ENCODE results near the gene EID2B.

The EID2B gene

DNA sequence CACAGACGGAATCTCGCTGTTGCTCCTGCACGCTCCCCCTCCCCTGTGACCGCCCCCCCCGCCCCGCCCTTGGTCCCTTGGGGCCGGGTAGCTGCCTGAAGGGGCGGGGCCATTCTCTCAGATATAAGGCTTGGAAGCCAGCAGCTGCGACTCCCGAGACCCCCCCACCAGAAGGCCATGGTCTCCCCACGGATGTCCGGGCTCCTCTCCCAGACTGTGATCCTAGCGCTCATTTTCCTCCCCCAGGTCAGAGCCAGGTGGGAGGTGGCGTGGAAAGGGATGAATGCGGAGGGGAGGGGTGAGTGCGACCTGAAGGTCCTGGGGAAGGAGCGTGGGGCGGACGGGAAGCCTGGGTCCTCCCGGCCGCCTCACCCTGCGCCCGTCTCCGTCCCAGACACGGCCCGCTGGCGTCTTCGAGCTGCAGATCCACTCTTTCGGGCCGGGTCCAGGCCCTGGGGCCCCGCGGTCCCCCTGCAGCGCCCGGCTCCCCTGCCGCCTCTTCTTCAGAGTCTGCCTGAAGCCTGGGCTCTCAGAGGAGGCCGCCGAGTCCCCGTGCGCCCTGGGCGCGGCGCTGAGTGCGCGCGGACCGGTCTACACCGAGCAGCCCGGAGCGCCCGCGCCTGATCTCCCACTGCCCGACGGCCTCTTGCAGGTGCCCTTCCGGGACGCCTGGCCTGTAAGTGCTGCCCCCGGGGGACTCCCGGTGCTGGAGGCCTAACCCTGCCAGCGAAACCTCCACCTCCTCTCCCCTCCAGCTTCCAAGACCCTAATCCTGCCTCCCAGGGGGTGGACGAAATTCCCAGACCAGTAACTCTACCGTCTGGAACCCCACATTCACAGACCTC lies 33.6 kb downstream of the EID2B start, which contains the start of gene DLL3:
Gene DLL3, plus strand, starts transcription at position 150 of the 845 bp plus-strand sequence. Its CDS starts 28 bp downstream, at position 178.
- DNase-seq (ENCODE audit: low spot score), result peak; percentile 80

DNA sequence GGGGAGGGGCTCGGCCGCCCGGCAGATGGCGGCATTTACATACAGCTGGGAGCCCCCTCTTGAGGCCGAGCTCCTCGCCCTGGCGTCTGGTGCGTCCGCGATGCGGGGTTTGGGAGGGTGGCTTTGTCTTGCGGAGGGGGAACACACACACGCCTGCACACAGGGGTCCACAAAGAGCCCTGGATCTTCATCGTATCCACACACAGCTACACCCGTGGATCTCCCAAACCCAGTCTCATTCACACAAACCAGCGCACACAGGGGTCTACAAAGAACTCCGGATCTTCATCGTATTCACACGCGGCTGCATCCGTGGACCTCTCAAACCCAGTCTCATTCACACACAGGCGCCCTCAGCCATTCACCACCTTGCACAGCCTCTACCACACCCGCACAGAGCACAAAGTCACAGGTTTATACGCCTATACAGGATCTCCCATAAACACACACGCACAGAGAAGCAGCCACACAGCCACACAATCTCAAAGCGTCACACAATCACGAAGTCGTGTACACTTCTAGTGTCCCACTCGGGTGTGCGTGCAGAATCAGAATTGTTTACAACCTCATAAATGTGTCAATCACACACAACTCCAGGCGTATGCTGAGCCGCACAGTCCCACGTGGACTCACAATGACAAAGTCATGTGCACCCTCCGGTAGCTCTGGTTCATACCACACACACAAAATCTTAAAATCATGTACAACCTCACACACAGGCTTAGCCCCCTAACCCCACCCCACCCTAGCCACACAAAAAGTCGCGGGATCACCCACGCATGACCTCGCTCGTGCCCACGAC lies 34.5 kb downstream of the EID2B start:
- DNase-seq (ENCODE audit: low spot score), result peak; percentile 89

DNA sequence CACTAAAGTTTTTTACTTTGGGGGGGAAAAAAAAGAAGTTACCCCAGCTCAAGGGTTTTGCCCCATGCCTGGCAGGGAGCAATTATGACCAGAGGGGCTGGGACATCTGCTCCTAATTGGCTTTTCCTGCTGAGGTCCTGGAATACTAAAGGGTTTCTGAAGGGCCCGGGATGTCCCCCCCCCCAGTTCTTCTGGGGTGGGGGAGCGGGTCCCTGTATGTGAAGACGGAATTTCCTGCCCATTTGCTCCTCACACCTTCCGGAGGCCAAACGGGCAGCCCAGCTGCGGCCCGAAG lies 35.0 kb downstream of the EID2B start:
- DNase-seq (ENCODE audit: low spot score), result no peak

GRCh38 chr19:39496063-39496462 lies 36.6 kb downstream of the EID2B start:
- peak; percentile 9 for DNase-seq (ENCODE audit: low spot score)

GRCh38 chr19:39494661-39495060 lies 38.0 kb downstream of the EID2B start:
- DNase-seq (ENCODE audit: low spot score), result peak; percentile 55

- no peak for DNase-seq (ENCODE audit: low spot score)
These were observed 39.9 kb downstream of the EID2B start for GRCh38 chr19:39492788-39493187.

DNA sequence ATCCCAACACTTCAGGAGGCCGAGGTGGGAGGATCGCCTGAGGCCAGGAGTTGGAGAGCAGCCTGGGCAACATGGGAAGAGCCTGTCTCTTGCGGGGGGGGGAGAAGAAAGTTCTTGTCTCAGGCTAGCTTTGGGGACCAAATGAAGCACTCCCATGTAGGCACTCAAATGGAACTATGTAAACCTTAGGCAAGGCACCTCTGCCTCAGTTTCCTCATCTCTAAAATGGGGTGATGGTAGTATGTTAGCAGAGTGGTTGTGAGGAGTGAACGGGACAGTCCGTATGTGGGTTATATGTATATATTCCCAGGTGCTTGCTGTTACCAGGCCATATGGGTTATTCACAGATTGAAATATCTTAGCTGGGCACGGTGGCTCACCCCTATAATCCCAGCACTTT lies 40.4 kb downstream of the EID2B start:
- no peak for DNase-seq (ENCODE audit: low spot score)

GRCh38 chr19:39489756-39490155 lies 42.9 kb downstream of the EID2B start:
- no peak for DNase-seq (ENCODE audit: low spot score)

DNA sequence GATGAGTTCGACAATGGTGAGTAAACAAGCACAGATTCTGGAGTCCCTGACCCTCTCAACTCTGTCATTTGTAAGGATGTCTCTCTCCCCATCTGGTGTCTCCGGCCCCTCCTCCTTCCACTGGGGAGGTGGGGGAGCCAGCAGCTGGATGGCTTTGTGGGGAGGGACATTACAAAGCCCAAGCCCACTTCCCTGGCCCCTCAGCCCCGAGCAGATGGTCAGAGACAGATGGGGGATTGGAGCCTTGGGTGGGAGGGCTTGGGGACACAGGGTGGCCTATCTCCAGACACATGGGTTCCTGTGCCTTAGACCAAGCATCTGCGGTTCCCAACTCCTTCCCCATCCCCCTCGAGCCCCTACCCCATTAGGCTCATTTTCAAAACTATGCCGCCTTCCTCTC lies 49.5 kb downstream of the EID2B start:
- DNase-seq (ENCODE audit: low spot score), result no peak

GRCh38 chr19:39481676-39482075 lies 51.0 kb downstream of the EID2B start:
- DNase-seq (ENCODE audit: low spot score), result no peak

- DNase-seq (ENCODE audit: low spot score), result no peak
These were observed 51.5 kb downstream of the EID2B start for GRCh38 chr19:39481229-39481545.
